CD4-positive, alpha-beta T cell treated with Interleukin-17A for 4 hours (primary cell): ENCODE measurements around the gene RYR2.

Experiments used
- DNase-seq: peaks from one replicate; pipeline ENCODE4 v3.0.0-alpha.2; 2020; ENCODE audit warnings: mixed read lengths

RYR2 gene

GRCh38 chr1:237754627-237755026, 712.6 kb downstream of the RYR2 start:
- DNase-seq = no peak

- DNase-seq = no peak
Measured at GRCh38 chr1:237756304-237756967, 714.5 kb downstream of the RYR2 start.

- DNase-seq = no peak
Measured at GRCh38 chr1:237759377-237759776, 717.4 kb downstream of the RYR2 start.

- DNase-seq = no peak
Measured at GRCh38 chr1:237760951-237761350, 719.0 kb downstream of the RYR2 start.

GRCh38 chr1:237763137-237763536, 721.2 kb downstream of the RYR2 start:
- no peak for DNase-seq

- DNase-seq = no peak
Measured at GRCh38 chr1:237763751-237764150, 721.8 kb downstream of the RYR2 start.

- DNase-seq = no peak
Measured at GRCh38 chr1:237769916-237770315, 727.9 kb downstream of the RYR2 start.

- DNase-seq = no peak
Measured at GRCh38 chr1:237772009-237772408, 730.0 kb downstream of the RYR2 start.

- no peak for DNase-seq
Measured at GRCh38 chr1:237774246-237774645, 732.3 kb downstream of the RYR2 start.

- DNase-seq = no peak
Measured at GRCh38 chr1:237779356-237779755, 737.4 kb downstream of the RYR2 start.

- DNase-seq = no peak
Measured at GRCh38 chr1:237786066-237786719, 744.2 kb downstream of the RYR2 start.

- DNase-seq = no peak
Measured at GRCh38 chr1:237788069-237788468, 746.1 kb downstream of the RYR2 start.

GRCh38 chr1:237789619-237790018, 747.6 kb downstream of the RYR2 start:
- no peak for DNase-seq

- DNase-seq = no peak
Measured at GRCh38 chr1:237791592-237791991, 749.6 kb downstream of the RYR2 start.

GRCh38 chr1:237792149-237792548, 750.2 kb downstream of the RYR2 start:
- DNase-seq = no peak

- DNase-seq = no peak
Measured at GRCh38 chr1:237792726-237793125, 750.7 kb downstream of the RYR2 start.

GRCh38 chr1:237794071-237794470, 752.1 kb downstream of the RYR2 start:
- no peak for DNase-seq

- DNase-seq = no peak
Measured at GRCh38 chr1:237795558-237795957, 753.6 kb downstream of the RYR2 start.

- peak; percentile 6 for DNase-seq
Measured at GRCh38 chr1:237799762-237800474, 757.9 kb downstream of the RYR2 start.

- no peak for DNase-seq
Measured at GRCh38 chr1:237804516-237804915, 762.5 kb downstream of the RYR2 start.

- no peak for DNase-seq
Measured at GRCh38 chr1:237809099-237809498, 767.1 kb downstream of the RYR2 start.

- no peak for DNase-seq
Measured at GRCh38 chr1:237811633-237812032, 769.6 kb downstream of the RYR2 start.

GRCh38 chr1:237812061-237812460, 770.1 kb downstream of the RYR2 start:
- DNase-seq = no peak

- no peak for DNase-seq
Measured at GRCh38 chr1:237814319-237814924, 772.4 kb downstream of the RYR2 start.
